ENCODE results near the gene SEMA3F. TPM values are rescaled to one million over a fixed set of nuclear protein-coding genes. Genes with fewer than 3 reads are reported as not detected.

The SEMA3F gene
- total and polyA plus RNA-seq, 2 of the 4 experiments (the other 2 are of a cell fraction) = 7.3 to 23.3 TPM

- H2AFZ ChIP-seq (replicated peaks; ENCODE audit: low read length, poor library complexity) = no peak overlapping the region
Observed at GRCh38 chr3:50147861-50148260, 7.3 kb upstream of the SEMA3F start.

More at GRCh38 chr3:50147861-50148260, 7.3 kb upstream of the SEMA3F start:
- Histone ChIP-seq H3K18ac (ENCODE audit: low read depth, low read length) (no peak overlapping the region), H3K23ac (ENCODE audit: low read depth, low read length) (no peak overlapping the region), H4K91ac (ENCODE audit: insufficient read depth, low read depth, low read length) (no peak overlapping the region; the same call in 1 of the 2 replicates), H4K5ac (ENCODE audit: low read depth, low read length) (no peak overlapping the region), H3K79me1 (ENCODE audit: low read depth in 1 of 2, low read length in 2 of 2) (no peaks in the 10 kb centered on the region), H3K36me3 (ENCODE audit: control insufficient read depth, insufficient read depth, low read length) (no peaks in the 10 kb centered on the region), H3K56ac (ENCODE audit: extremely low read depth, insufficient read depth, low read length) (no peak overlapping the region), H3K9ac (ENCODE audit: low read depth, low read length) (no peak overlapping the region), H3K27me3 (ENCODE audit: control insufficient read depth, insufficient read depth, low read length) (no peaks in the 10 kb centered on the region), H2AK5ac (ENCODE audit: low read depth, low read length) (no peak overlapping the region; the same call in 1 of the 2 replicates), H2BK15ac (ENCODE audit: low read depth, low read length) (no peak overlapping the region), H3K9me3 (ENCODE audit: control insufficient read depth, insufficient read depth, low read length) (no peaks in the 10 kb centered on the region), H3K27ac (ENCODE audit: insufficient read depth, low read length) (no peak overlapping the region), H4K8ac (ENCODE audit: low read depth in 2 of 2, low read length in 2 of 2) (no peak overlapping the region), H4K20me1 (ENCODE audit: insufficient read depth, low read length) (no peaks in the 10 kb centered on the region), H3K4me3 (ENCODE audit: insufficient read depth, low read depth, low read length) (no peak overlapping the region), H2BK120ac (ENCODE audit: low read depth, low read length) (no peak overlapping the region), H3K4me2 (ENCODE audit: low read depth, low read length) (no peak overlapping the region), H2AK9ac (replicated peaks; ENCODE audit: low read depth, low read length, poor library complexity) (peak overlapping the region; percentile 11), H3K14ac (replicated peaks; ENCODE audit: low read depth, low read length) (no peak overlapping the region), H3K4me1 (ENCODE audit: control insufficient read depth, insufficient read depth, low read length) (peaks cover 8% of the 10 kb centered on the region), H2BK5ac (ENCODE audit: low read depth, low read length, poor library complexity, severe bottlenecking) (no peak overlapping the region), H2BK20ac (ENCODE audit: low read depth, low read length) (no peak overlapping the region), H3K9me1 (ENCODE audit: insufficient read depth, low read length) (peaks cover 10% of the 10 kb centered on the region), H3K4ac (ENCODE audit: low read depth, low read length) (no peak overlapping the region)
- ATAC-seq (ENCODE audit: low read depth) = peak; percentile 55
- dilution Hi-C loops (cut with HindIII; ENCODE audit: low sequenced_read_pairs, unreplicated experiment) (no loop called here), intact Hi-C loops (cut with micrococcal nuclease) (no loop called here), in situ Hi-C loops (cut with MboI; ENCODE audit: low sequenced_read_pairs) (no loop called here)
- TF ChIP-seq MXI1 (IDR thresholded peaks at IDR 0.05; ENCODE audit: borderline replicate concordance, low read depth, low read length) (no peak), FOS (IDR thresholded peaks at IDR 0.05; ENCODE audit: low read depth, low read length) (no peak), RFX5 (IDR thresholded peaks at IDR 0.05; ENCODE audit: low read depth, low read length) (no peak), CHD1 (IDR thresholded peaks at IDR 0.05; ENCODE audit: low read depth, low read length) (no peak), SMC3 (IDR thresholded peaks at IDR 0.05; ENCODE audit: low read depth, low read length) (no peak), RAD21 (IDR thresholded peaks at IDR 0.05; ENCODE audit: low read length) (no peak), NFE2L2 (IDR thresholded peaks at IDR 0.05; ENCODE audit: low read depth, low read length) (no peak), RCOR1 (IDR thresholded peaks at IDR 0.05; ENCODE audit: insufficient replicate concordance, low read length) (no peak)
- 40% methylated on average over 2 of the region's 6 CpGs; no CpG with 5 or more reads in 1 of the 2 experiments for WGBS, 2 experiments (ENCODE audit: extremely low coverage in 2 of 2, insufficient read length in 1 of 2)
- ChIA-PET POLR2A (ENCODE audit: unreplicated experiment) (interaction anchor here (0.6 kb wide), 1 partner anchor 41 kb away, joined by 10 read pairs; no protein-coding TSS in a partner anchor), CTCF (no interaction called here)
- no TSS peak for BruUV-seq (replicated peaks)
- DNase-seq = peak; percentile 37
